Upper lobe of left lung (tissue), 6 donors: ENCODE data around the gene NEO1. TPM values are rescaled to one million over a fixed set of nuclear protein-coding genes. Genes with fewer than 3 reads are reported as not detected.
"Not testable (repeated sequence)": the region's sequence is repeated elsewhere in the genome, so short reads cannot be mapped to it uniquely, and the experiment has no call there.

ENCODE experiments used
- ATAC-seq, 2 donors: fragments of 200-7000 bp; cut with Tn5 transposase; one replicate each; pipeline ENCODE4 v1.9.1; 2022; ENCODE audit warnings: mild to moderate bottlenecking in 2 of 2, moderate library complexity in 2 of 2; ENCODE audit not compliant: low FRiP score in 2 of 2
- DNase-seq, 2 donors: peaks; one replicate each; pipeline ENCODE4 v3.0.0-alpha.2; 2019 to 2020
- H3K27ac ChIP-seq, 4 donors: fragments of 200-600 bp; sonication (generic); one replicate each; pipeline ENCODE4 v1.5.1; 2016 to 2019
- H3K27me3 ChIP-seq, 4 donors: fragments of 200-600 bp; sonication (generic); one replicate each; pipeline ENCODE4 v1.5.1; 2017 to 2019
- H3K36me3 ChIP-seq, 4 donors: fragments of 200-600 bp; sonication (generic); one replicate each; pipeline ENCODE4 v1.5.1; 2016 to 2019
- H3K4me1 ChIP-seq, 4 donors: fragments of 200-600 bp; sonication (generic); one replicate each; pipeline ENCODE4 v1.5.1; 2018 to 2019
- H3K4me3 ChIP-seq, 4 donors: fragments of 200-600 bp; sonication (generic); one replicate each; pipeline ENCODE4 v1.5.1; 2017 to 2019; ENCODE audit warnings: mild to moderate bottlenecking in 2 of 4, moderate library complexity in 1 of 4
- H3K9me3 ChIP-seq, 4 donors: fragments of 200-600 bp; sonication (generic); one replicate each; pipeline ENCODE4 v1.5.1; 2018 to 2019
- CTCF ChIP-seq, 6 experiments: fragments of 450-650 bp in 4 of 6; fragments of 200-600 bp in 2 of 6; sonication (generic) in 2 of 6; IDR thresholded peaks; one replicate each; pipeline ENCODE4 v1.5.1; 2016 to 2019; ENCODE audit warnings: antibody characterized with exemption in 6 of 6
- EP300 ChIP-seq, 4 donors: sonication (generic); formaldehyde crosslinking; IDR thresholded peaks; one replicate each; pipeline ENCODE4 v1.5.1; 2017; ENCODE audit warnings: antibody characterized with exemption in 4 of 4, control low read depth in 2 of 4
- POLR2A ChIP-seq, 4 donors: fragments of 450-650 bp; IDR thresholded peaks; one replicate each; pipeline ENCODE4 v1.5.1; 2016 to 2017; ENCODE audit warnings: antibody characterized with exemption in 4 of 4, mild to moderate bottlenecking in 2 of 4
- POLR2AphosphoS5 ChIP-seq, 2 donors: sonication (generic); formaldehyde crosslinking; IDR thresholded peaks; one replicate each; pipeline ENCODE4 v1.5.1; 2017; ENCODE audit warnings: antibody characterized with exemption in 2 of 2
- WGBS, 2 donors: methylation state at CpG; one replicate each; pipeline ENCODE4 v1.1.5; 2017 to 2018; 5-methylcytosine and 5-hydroxymethylcytosine counted together
- total RNA-seq, 6 donors: library from RNA; depleted of rRNA in 4 of 6; stranded (reverse); fragments of >200 nt in 4 of 6; gene quantifications; one replicate each; pipeline versions ENCODE4 v1.1.0 to v1.2.1, GENCODE V29; 2016 to 2021
- donor health status: DM: no; HTN: no; CAD: no; lungs with moderate emphysema.
- donor health status: DM: no; HTN: yes; CAD: no; lungs with severe emphysema.

Gene NEO1
- total RNA-seq, 6 donors from 2014 or later = 14.7 to 37.5 (median 28.2) TPM

GRCh38 chr15:73161546-73161945 lies 109.3 kb downstream of the NEO1 start:
- WGBS, 2 donors = 75 to 78% methylated on average over 1 of the region's 1 CpG
- Histone ChIP-seq H3K4me3 (no peak overlapping the region), H3K4me1 (no peaks in the 10 kb centered on the region), H3K36me3 (no peaks in the 10 kb centered on the region), H3K27ac (no peak overlapping the region), H3K9me3 (peaks cover 0 to 8% (median under 1%) of the 10 kb centered on the region in 4 donors), H3K27me3 (no peaks in the 10 kb centered on the region)
- TF ChIP-seq POLR2A (IDR thresholded peaks at IDR 0.05) (no peak), EP300 (IDR thresholded peaks at IDR 0.05) (no peak), CTCF (IDR thresholded peaks at IDR 0.05) (no peak), POLR2AphosphoS5 (IDR thresholded peaks at IDR 0.05) (no peak)
- no peak for ATAC-seq
- no peak for DNase-seq

- ATAC-seq (no peak), DNase-seq (no peak)
- no peaks in the 10 kb centered on the region for H3K27me3 ChIP-seq
- H3K27ac ChIP-seq = no peak overlapping the region
- TF ChIP-seq POLR2AphosphoS5 (IDR thresholded peaks at IDR 0.05) = no peak
- TF ChIP-seq POLR2A (IDR thresholded peaks at IDR 0.05) = no peak
- TF ChIP-seq CTCF (IDR thresholded peaks at IDR 0.05) = no peak
- no peak for TF ChIP-seq EP300 (IDR thresholded peaks at IDR 0.05)
- no peaks in the 10 kb centered on the region for H3K36me3 ChIP-seq
- peaks cover 0 to 8% (median 0%) of the 10 kb centered on the region in 4 donors for H3K9me3 ChIP-seq
- WGBS, 2 donors = 93 to 94% methylated on average over 3 of the region's 3 CpGs
- no peaks in the 10 kb centered on the region for H3K4me1 ChIP-seq
- no peak overlapping the region for H3K4me3 ChIP-seq
These were observed 113.2 kb downstream of the NEO1 start for GRCh38 chr15:73165435-73165834.

- Histone ChIP-seq H3K36me3 (no peaks in the 10 kb centered on the region), H3K9me3 (peaks cover 0 to 8% (median 0%) of the 10 kb centered on the region in 4 donors), H3K27me3 (no peaks in the 10 kb centered on the region), H3K4me1 (no peaks in the 10 kb centered on the region), H3K27ac (no peak overlapping the region), H3K4me3 (no peak overlapping the region)
- DNase-seq (no peak), ATAC-seq (no peak)
- TF ChIP-seq POLR2A (IDR thresholded peaks at IDR 0.05) = no peak
- TF ChIP-seq CTCF (IDR thresholded peaks at IDR 0.05) = no peak
- no peak for TF ChIP-seq EP300 (IDR thresholded peaks at IDR 0.05)
- no peak for TF ChIP-seq POLR2AphosphoS5 (IDR thresholded peaks at IDR 0.05)
- 90 to 98% methylated on average over 4 of the region's 4 CpGs for WGBS, 2 donors
These were observed 113.6 kb downstream of the NEO1 start for GRCh38 chr15:73165844-73166243.

GRCh38 chr15:73166711-73167110 lies 114.4 kb downstream of the NEO1 start:
- H3K27ac ChIP-seq, DNase-seq, H3K4me3 ChIP-seq, H3K4me1 ChIP-seq, H3K27me3 ChIP-seq, ATAC-seq, H3K9me3 ChIP-seq, H3K36me3 ChIP-seq: not testable (repeated sequence)
- no CpG with 5 or more reads among the region's 1 CpG for WGBS, 2 donors

GRCh38 chr15:73168487-73168886 lies 116.2 kb downstream of the NEO1 start:
- no peak overlapping the region for H3K4me3 ChIP-seq
- DNase-seq (no peak), ATAC-seq (no peak)
- H3K27ac ChIP-seq = no peak overlapping the region
- 100% methylated on average over 3 of the region's 3 CpGs for WGBS, 2 donors
- no peaks in the 10 kb centered on the region for H3K4me1 ChIP-seq
- no peaks in the 10 kb centered on the region for H3K27me3 ChIP-seq
- no peaks in the 10 kb centered on the region for H3K36me3 ChIP-seq
- peaks cover 0 to 8% (median 0%) of the 10 kb centered on the region in 4 donors for H3K9me3 ChIP-seq
- TF ChIP-seq CTCF (IDR thresholded peaks at IDR 0.05) (no peak), EP300 (IDR thresholded peaks at IDR 0.05) (no peak), POLR2A (IDR thresholded peaks at IDR 0.05) (no peak), POLR2AphosphoS5 (IDR thresholded peaks at IDR 0.05) (no peak)
